Transverse colon (tissue), 4 donors: ENCODE measurements around the gene FUZ. TPM values are rescaled to one million over a fixed set of nuclear protein-coding genes. Genes with fewer than 3 reads are reported as not detected.

Source experiments
- DNase-seq: peaks from one replicate; pipeline ENCODE4 v3.0.0-alpha.2; 2019
- H3K27ac ChIP-seq, 4 donors: fragments of 200-600 bp; sonication (generic); 2 replicates each; pipeline ENCODE4 v1.5.1; 2016 to 2018; ENCODE audit warnings: inconsistent platforms in 4 of 4
- H3K27me3 ChIP-seq: fragments of 200-600 bp; sonication (generic); 2 replicates; pipeline ENCODE4 v1.5.1; 2017; ENCODE audit warnings: inconsistent platforms
- H3K36me3 ChIP-seq, 4 donors: fragments of 200-600 bp; sonication (generic); 2 replicates each; pipeline ENCODE4 v1.5.1; 2017 to 2019; ENCODE audit warnings: inconsistent platforms in 4 of 4
- H3K4me1 ChIP-seq, 4 donors: fragments of 200-600 bp; sonication (generic); 2 replicates each; pipeline ENCODE4 v1.5.1; 2017 to 2020; ENCODE audit warnings: inconsistent platforms in 4 of 4
- H3K4me3 ChIP-seq, 4 donors: fragments of 200-600 bp; sonication (generic); 1 replicate in 1 of 4; 2 replicates in 3 of 4; pipeline versions ENCODE4 v1.5.1 to v1.6.1; 2017 to 2019; ENCODE audit warnings: inconsistent platforms in 4 of 4
- H3K9me3 ChIP-seq, 2 donors: fragments of 200-600 bp; sonication (generic); 2 replicates each; pipeline ENCODE4 v1.5.1; 2017 to 2019; ENCODE audit warnings: inconsistent platforms in 2 of 2
- CTCF ChIP-seq, 5 experiments: fragments of 200-600 bp in 3 of 5; fragments of 450-650 bp in 2 of 5; sonication (generic) in 3 of 5; IDR thresholded peaks; 1 replicate in 2 of 5; 2 replicates in 3 of 5; pipeline ENCODE4 v1.5.1; 2016 to 2017; ENCODE audit warnings: antibody characterized with exemption in 5 of 5, inconsistent platforms in 3 of 5, mild to moderate bottlenecking in 2 of 5, moderate library complexity in 1 of 5
- EP300 ChIP-seq: sonication (generic); formaldehyde crosslinking; IDR thresholded peaks from one replicate; pipeline ENCODE4 v1.6.1; 2017; ENCODE audit warnings: antibody characterized with exemption, low read depth
- POLR2A ChIP-seq: fragments of 450-650 bp; IDR thresholded peaks from one replicate; pipeline ENCODE4 v1.6.1; 2016; ENCODE audit warnings: antibody characterized with exemption, mild to moderate bottlenecking, moderate library complexity
- POLR2AphosphoS5 ChIP-seq, 3 donors: sonication (generic); formaldehyde crosslinking; IDR thresholded peaks; one replicate each; pipeline ENCODE4 v1.6.1; 2016; ENCODE audit warnings: antibody characterized with exemption in 3 of 3
- WGBS, 2 donors: methylation state at CpG; one replicate each; pipeline ENCODE4 v1.1.5; 2018; ENCODE audit warnings: low coverage in 1 of 2; 5-methylcytosine and 5-hydroxymethylcytosine counted together
- in situ Hi-C, 4 donors: fragments of 200-750 bp; cut with MboI; loops; one replicate each; pipeline versions ENCODE4 v1.15.0 to v1.15.1; 2017; ENCODE audit warnings: low sequenced_read_pairs in 3 of 4, low pct_ligation_motif_present in 1 of 4, low pct_unique_long_range_greater_than_20kb in 1 of 4
- intact Hi-C: fragments of 100-400 bp; cut with DNase I; formaldehyde crosslinking; loops from one replicate; pipeline ENCODE4 v1.15.1; 2023; ENCODE audit warnings: low total_unique reads
- total RNA-seq, 4 donors: library from RNA; depleted of rRNA; stranded (reverse); fragments of >200 nt; gene quantifications; one replicate each; pipeline ENCODE4 v1.1.0, GENCODE V29; 2016

FUZ gene
- total RNA-seq, 4 donors from 2014 or later = 10.2 to 20.1 (median 13.1) TPM

DNA sequence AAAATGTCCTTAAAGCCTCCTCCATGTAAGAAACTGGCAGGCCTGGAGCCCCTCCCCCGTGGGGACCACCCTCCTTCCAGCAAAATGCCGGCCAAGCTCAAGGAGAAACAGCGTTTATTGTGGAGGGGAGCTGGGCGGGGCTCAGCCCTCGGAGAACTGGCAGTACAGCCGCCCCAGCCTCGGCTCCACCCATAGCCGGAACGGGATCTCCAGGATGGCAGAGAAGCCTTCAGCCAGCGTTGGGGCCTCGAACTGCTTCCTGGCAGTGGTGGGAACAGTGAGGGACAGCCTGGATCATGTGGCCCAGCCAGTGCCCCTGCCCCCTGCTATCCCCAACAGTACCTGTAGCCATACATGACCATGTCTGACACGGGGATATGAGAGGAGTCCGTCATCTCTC lies 48.0 kb upstream of the FUZ start:
- TF ChIP-seq CTCF (IDR thresholded peaks at IDR 0.05) = no peak
- intact Hi-C loops (no loop called here), in situ Hi-C loops (loop anchor here in 1 of 4 donors (10.0 to 25.0 kb wide), 2 partner anchors 46 to 374 kb away; partner anchors contain the start of genes FUZ, MED25, RPL13A and RPS11)
- Histone ChIP-seq H3K4me1 (peaks cover 5 to 26% (median 23%) of the 10 kb centered on the region in 4 donors), H3K9me3 (no peaks in the 10 kb centered on the region), H3K36me3 (peaks cover 0 to 11% (median 2%) of the 10 kb centered on the region in 4 donors), H3K27ac (peak overlapping the region; percentile 39 to 51 (median 48)), H3K27me3 (no peaks in the 10 kb centered on the region), H3K4me3 (no peak overlapping the region)
- WGBS, 2 donors = 39% methylated on average over 13 of the region's 13 CpGs; no CpG with 5 or more reads in 1 of the 2 donors
- DNase-seq = peak; percentile 67

DNA sequence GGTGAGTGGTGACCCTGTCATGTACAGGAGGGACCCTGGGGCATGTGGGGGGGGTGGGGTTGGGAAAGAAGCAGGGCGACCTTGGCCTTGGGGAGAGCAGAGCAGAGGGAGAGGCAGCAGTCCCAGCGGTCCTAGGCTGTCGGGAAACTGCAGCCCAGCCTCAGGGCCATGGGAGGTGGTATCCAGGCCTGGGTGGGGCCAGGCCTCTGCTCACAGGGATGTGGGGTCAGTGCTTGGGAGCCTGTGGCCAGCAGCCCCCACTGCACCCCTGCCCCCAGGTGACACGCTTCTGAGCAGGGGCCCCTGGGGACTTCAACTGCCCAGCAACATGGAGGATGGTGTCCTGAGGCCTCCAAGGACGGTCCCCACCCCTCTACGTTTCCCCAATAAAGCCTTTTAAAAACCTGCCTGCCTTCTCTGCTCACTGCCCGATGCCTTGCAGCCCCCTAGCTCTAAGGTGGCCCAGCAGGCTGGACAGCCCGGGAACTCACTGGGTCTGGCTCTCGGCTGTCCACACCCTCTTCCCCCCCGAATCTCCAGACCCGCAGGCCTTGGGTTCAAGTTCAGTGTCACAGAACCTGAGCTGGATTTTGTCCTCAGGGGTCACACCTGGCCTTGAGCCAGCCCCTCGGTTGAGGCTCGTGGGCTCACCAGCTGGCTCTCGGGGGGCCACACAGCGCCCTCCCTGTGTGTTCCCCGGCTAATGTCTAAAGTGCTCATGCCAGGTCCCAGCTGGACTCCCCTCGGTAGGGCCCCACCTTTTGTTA lies 47.4 kb upstream of the FUZ start:
- Histone ChIP-seq H3K4me1 (peaks cover under 1 to 20% (median 17%) of the 10 kb centered on the region in 4 donors), H3K27ac (peak overlapping the region; percentile 39 to 51 (median 48)), H3K27me3 (no peaks in the 10 kb centered on the region), H3K9me3 (no peaks in the 10 kb centered on the region), H3K4me3 (no peak overlapping the region), H3K36me3 (peaks cover 0 to 11% (median 2%) of the 10 kb centered on the region in 4 donors)
- in situ Hi-C loops = loop anchor here in 1 of 4 donors (10.0 to 25.0 kb wide), 2 partner anchors 46 to 373 kb away; partner anchors contain the start of genes FUZ, MED25, RPL13A and RPS11
- intact Hi-C loops = no loop called here
- TF ChIP-seq EP300 = no peak
- TF ChIP-seq POLR2A = no peak
- no peak for TF ChIP-seq CTCF (IDR thresholded peaks at IDR 0.05)
- no peak for TF ChIP-seq POLR2AphosphoS5 (IDR thresholded peaks at IDR 0.05)
- no peak for DNase-seq
- 76% methylated on average over 17 of the region's 17 CpGs; no CpG with 5 or more reads in 1 of the 2 donors for WGBS, 2 donors

- in situ Hi-C loops = loop anchor here in 1 of 4 donors (10.0 to 25.0 kb wide), 2 partner anchors 45 to 373 kb away; partner anchors contain the start of genes FUZ, MED25, RPL13A and RPS11
- Histone ChIP-seq H3K4me1 (peaks cover 0 to 13% (median 11%) of the 10 kb centered on the region in 4 donors), H3K9me3 (no peaks in the 10 kb centered on the region), H3K36me3 (peaks cover 0 to 11% (median 2%) of the 10 kb centered on the region in 4 donors), H3K4me3 (no peak overlapping the region), H3K27ac (peak overlapping the region in 1 of 4 donors; percentile 50), H3K27me3 (no peaks in the 10 kb centered on the region)
- 84 to 100% methylated on average over 1 to 22 of the region's 22 CpGs for WGBS, 2 donors
- intact Hi-C loops = no loop called here
- TF ChIP-seq POLR2AphosphoS5 (IDR thresholded peaks at IDR 0.05) (no peak), POLR2A (no peak), CTCF (IDR thresholded peaks at IDR 0.05) (no peak)
- DNase-seq = no peak
Observed at GRCh38 chr19:49859682-49860335, 46.7 kb upstream of the FUZ start.
